ENCODE results near the gene GLI1. TPM values are rescaled to one million over a fixed set of nuclear protein-coding genes. Genes with fewer than 3 reads are reported as not detected.

Gene GLI1
- total RNA-seq, 2 experiments from 2014 or later: 4.6 to 6.5 TPM

DNA sequence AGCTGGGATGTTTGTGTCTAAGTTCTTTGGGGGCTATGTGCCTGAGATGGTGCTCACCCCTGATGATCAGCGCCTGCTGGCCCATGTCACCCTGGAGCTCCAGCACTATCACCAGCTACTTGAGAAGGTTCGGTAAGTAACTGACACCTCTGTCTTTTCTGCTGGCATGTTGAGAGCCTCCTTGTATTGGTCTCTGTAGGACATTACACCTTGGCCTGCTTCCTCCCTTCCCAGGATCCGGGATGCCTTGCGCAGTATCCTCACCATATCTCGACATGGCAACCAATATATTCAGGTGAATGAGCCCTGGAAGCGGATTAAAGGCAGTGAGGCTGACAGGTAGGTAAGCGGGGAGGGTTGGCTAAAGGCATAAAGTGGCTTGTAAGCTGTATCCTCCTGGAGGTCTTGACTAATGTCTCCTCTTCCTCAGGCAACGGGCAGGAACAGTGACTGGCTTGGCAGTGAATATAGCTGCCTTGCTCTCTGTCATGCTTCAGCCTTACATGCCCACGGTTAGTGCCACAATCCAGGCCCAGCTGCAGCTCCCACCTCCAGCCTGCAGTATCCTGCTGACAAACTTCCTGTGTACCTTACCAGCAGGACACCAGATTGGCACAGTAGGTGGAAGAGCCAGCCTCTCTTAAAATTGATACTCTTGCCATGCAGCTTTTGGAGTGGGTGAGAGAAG lies 55.3 kb downstream of the GLI1 start:
- ChIA-PET POLR2A (interaction anchor here (0.6 to 1.8 kb wide), 3 partner anchors 10 to 288 kb away, joined by 5 to 11 read pairs (median 6); no protein-coding TSS in a partner anchor), CTCF (ENCODE audit: unreplicated experiment) (no interaction called here)
- peaks cover 96% of the 10 kb centered on the region for H3K36me3 ChIP-seq (ENCODE audit: insufficient read depth, low read length)
- H3K4me2 ChIP-seq (ENCODE audit: low read length): no peak overlapping the region
- H3K4me1 ChIP-seq (ENCODE audit: insufficient read depth, low read length, poor library complexity, severe bottlenecking): peaks cover 15% of the 10 kb centered on the region
- H4K20me1 ChIP-seq (ENCODE audit: insufficient read depth, low read length): peaks cover 10% of the 10 kb centered on the region
- H3K9me3 ChIP-seq (ENCODE audit: low read length): no peaks in the 10 kb centered on the region
- no peak overlapping the region for H2AFZ ChIP-seq (ENCODE audit: low read length)
- H3K9me2 ChIP-seq (ENCODE audit: insufficient read depth, low read length): no peaks in the 10 kb centered on the region
- no peak overlapping the region for H3K27ac ChIP-seq (ENCODE audit: low read depth, low read length, poor library complexity, severe bottlenecking)
- TF ChIP-seq EZH2phosphoT487 (IDR thresholded peaks at IDR 0.05; ENCODE audit: borderline replicate concordance, low read depth, low read length): no peak
- TF ChIP-seq, protein P1, sequence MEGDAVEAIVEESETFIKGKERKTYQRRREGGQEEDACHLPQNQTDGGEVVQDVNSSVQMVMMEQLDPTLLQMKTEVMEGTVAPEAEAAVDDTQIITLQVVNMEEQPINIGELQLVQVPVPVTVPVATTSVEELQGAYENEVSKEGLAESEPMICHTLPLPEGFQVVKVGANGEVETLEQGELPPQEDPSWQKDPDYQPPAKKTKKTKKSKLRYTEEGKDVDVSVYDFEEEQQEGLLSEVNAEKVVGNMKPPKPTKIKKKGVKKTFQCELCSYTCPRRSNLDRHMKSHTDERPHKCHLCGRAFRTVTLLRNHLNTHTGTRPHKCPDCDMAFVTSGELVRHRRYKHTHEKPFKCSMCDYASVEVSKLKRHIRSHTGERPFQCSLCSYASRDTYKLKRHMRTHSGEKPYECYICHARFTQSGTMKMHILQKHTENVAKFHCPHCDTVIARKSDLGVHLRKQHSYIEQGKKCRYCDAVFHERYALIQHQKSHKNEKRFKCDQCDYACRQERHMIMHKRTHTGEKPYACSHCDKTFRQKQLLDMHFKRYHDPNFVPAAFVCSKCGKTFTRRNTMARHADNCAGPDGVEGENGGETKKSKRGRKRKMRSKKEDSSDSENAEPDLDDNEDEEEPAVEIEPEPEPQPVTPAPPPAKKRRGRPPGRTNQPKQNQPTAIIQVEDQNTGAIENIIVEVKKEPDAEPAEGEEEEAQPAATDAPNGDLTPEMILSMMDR (conservative IDR thresholded peaks at IDR 0.05; ENCODE audit: low read length): no peak
- no TSS peak for BruUV-seq (replicated peaks)
- DNase-seq (ENCODE audit: low spot score): no peak
- intact Hi-C loops (cut with micrococcal nuclease; ENCODE audit: unreplicated experiment): no loop called here
- peaks cover 20% of the 10 kb centered on the region for H3K79me2 ChIP-seq (ENCODE audit: insufficient read depth, low read depth, low read length)
- H3K4me3 ChIP-seq (ENCODE audit: low read depth, low read length, poor library complexity, severe bottlenecking): no peak overlapping the region

DNA sequence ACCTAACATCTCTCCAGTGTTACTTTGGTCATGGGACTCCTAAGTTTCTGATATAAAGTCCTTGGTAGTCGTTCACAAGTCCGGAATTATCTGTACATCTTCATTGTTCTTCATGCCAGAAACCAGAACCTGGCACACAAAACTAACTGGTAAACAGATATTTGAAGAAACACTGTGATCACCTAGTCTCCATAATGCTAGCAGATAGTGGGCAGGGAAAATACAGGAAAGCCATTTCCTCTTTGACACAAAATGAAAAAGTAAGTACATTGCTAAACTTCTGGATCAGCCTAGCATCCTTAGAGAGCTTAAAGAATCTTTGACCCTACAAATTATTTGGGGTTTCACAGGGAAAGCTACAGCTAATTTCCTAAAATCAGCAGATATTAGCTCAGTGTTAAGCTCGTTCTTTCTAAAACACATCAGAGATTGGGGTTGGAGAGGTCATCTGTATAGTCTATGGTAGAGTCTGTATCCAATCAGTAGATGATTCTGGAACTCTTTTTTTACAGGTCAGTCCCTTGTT lies 55.9 kb downstream of the GLI1 start:
- H3K36me3 ChIP-seq (ENCODE audit: insufficient read depth, low read length): peaks cover 94% of the 10 kb centered on the region
- H2AFZ ChIP-seq (ENCODE audit: low read length): no peak overlapping the region
- peak overlapping the region; percentile 10 for H3K27ac ChIP-seq (ENCODE audit: low read depth, low read length, poor library complexity, severe bottlenecking)
- no peak for TF ChIP-seq EZH2phosphoT487 (IDR thresholded peaks at IDR 0.05; ENCODE audit: borderline replicate concordance, low read depth, low read length)
- TF ChIP-seq, protein P1 (conservative IDR thresholded peaks at IDR 0.05; ENCODE audit: low read length): no peak
- H3K9me3 ChIP-seq (ENCODE audit: low read length): no peaks in the 10 kb centered on the region
- H3K4me3 ChIP-seq (ENCODE audit: low read depth, low read length, poor library complexity, severe bottlenecking): no peak overlapping the region
- intact Hi-C loops (cut with micrococcal nuclease; ENCODE audit: unreplicated experiment): no loop called here
- POLR2A ChIA-PET: interaction anchor here (0.6 to 1.8 kb wide), 3 partner anchors 10 to 289 kb away, joined by 5 to 11 read pairs (median 6); no protein-coding TSS in a partner anchor
- peaks cover 15% of the 10 kb centered on the region for H3K4me1 ChIP-seq (ENCODE audit: insufficient read depth, low read length, poor library complexity, severe bottlenecking)
- no peaks in the 10 kb centered on the region for H3K9me2 ChIP-seq (ENCODE audit: insufficient read depth, low read length)
- no peak overlapping the region for H3K4me2 ChIP-seq (ENCODE audit: low read length)
- BruUV-seq (replicated peaks): no TSS peak
- CTCF ChIA-PET (ENCODE audit: unreplicated experiment): no interaction called here
- no peak for DNase-seq (ENCODE audit: low spot score)
- H3K79me2 ChIP-seq (ENCODE audit: insufficient read depth, low read depth, low read length): peaks cover 23% of the 10 kb centered on the region
- H4K20me1 ChIP-seq (ENCODE audit: insufficient read depth, low read length): peaks cover 10% of the 10 kb centered on the region
